Measurements from ENCODE around the gene VWA1. TPM values are rescaled to one million over a fixed set of nuclear protein-coding genes. Genes with fewer than 3 reads are reported as not detected.
"Not testable (repeated sequence)": the region's sequence is repeated elsewhere in the genome, so short reads cannot be mapped to it uniquely, and the experiment has no call there.

Gene VWA1
- total RNA-seq, 3 donors from 2014 or later = 13.0 to 44.8 (median 35.7) TPM

DNA sequence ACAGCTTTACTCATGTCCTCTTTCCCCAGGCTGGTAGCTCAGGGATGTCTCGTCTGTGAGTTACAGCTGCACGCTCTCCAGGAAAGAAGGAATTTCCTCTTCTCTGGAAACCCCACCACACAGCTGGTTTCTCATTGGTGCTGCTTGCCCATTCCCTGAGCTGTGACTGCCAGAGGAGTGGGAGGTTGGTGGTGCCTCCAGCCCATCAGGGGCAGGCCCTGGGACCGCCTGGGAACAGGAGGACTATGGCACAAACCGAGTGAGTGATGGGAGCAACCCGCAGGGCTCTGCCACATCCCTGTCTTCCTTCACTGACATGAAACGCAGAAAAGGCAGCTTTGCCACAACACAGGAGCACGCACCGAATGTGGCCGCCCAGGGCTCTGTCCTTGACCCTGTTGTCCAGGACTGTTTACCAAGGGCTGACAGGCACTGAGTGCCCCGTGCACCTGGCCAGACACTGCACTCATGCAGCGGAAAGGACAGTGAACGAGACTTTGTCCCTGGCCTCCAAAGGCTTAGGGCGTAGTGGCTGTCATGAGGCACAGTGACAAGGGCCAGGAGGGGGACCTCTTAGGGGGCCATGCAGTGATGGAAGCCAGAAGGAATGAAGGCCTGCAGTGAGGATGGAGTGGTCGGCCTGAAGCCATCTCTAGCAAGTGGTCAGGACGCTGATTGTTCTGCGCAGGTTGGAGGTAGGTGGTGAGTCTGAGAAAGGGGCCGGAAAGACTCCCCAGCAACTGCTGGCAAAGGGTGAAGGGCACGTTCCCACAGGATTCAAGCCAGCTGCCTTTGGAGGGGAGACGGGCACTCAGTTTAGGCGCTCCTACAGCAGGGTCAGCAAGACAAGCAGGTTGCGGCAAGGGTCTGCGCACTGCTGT is 34.7 kb upstream of the VWA1 start:
- Histone ChIP-seq H3K4me1 (peaks cover 0 to 19% of the 10 kb centered on the region in 2 donors), H3K27me3 (no peaks in the 10 kb centered on the region), H3K9me3 (no peaks in the 10 kb centered on the region), H3K4me3 (peak overlapping the region in 2 of 3 donors; percentile 94 to 99), H3K36me3 (no peaks in the 10 kb centered on the region), H3K27ac (peak overlapping the region; percentile 82 to 88)
- no peak for DNase-seq (ENCODE audit: low spot score in 2 of 2)
- intact Hi-C loops (cut with DNase I; ENCODE audit: low total_unique reads) = no loop called here
- TF ChIP-seq POLR2AphosphoS5 (IDR thresholded peaks at IDR 0.05) = no peak
- TF ChIP-seq POLR2A (IDR thresholded peaks at IDR 0.05) = no peak
- TF ChIP-seq, protein P1, sequence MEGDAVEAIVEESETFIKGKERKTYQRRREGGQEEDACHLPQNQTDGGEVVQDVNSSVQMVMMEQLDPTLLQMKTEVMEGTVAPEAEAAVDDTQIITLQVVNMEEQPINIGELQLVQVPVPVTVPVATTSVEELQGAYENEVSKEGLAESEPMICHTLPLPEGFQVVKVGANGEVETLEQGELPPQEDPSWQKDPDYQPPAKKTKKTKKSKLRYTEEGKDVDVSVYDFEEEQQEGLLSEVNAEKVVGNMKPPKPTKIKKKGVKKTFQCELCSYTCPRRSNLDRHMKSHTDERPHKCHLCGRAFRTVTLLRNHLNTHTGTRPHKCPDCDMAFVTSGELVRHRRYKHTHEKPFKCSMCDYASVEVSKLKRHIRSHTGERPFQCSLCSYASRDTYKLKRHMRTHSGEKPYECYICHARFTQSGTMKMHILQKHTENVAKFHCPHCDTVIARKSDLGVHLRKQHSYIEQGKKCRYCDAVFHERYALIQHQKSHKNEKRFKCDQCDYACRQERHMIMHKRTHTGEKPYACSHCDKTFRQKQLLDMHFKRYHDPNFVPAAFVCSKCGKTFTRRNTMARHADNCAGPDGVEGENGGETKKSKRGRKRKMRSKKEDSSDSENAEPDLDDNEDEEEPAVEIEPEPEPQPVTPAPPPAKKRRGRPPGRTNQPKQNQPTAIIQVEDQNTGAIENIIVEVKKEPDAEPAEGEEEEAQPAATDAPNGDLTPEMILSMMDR (IDR thresholded peaks at IDR 0.05) = no peak

DNA sequence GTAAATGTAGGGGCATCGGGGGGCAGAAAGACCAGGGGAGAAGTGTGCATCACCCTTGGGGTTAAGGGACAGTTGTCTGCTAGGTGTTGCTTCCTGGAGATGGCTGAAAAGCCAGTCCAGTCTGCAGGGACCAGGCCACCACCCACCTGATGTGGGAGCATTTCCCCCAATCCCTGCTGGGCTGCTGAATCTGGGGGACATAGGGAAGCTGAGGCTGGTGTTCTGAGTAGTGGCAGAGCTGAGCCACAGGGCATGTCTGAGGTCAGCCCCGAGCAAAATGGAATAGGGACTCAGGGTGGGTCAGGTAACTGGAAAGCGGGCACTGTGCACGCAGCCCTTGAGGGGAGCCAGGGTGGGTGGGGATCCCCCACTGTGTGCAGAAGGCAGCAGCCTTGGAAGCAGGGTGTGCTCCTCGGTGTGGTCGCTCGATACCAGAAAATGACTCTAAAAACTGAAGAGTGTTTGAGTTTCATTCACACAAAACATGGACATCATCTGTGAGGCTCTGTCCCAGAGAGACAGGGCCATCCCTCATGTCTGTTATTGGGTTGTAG is 34.0 kb upstream of the VWA1 start:
- TF ChIP-seq, protein P1 (IDR thresholded peaks at IDR 0.05) = no peak
- TF ChIP-seq POLR2A (IDR thresholded peaks at IDR 0.05) (no peak), POLR2AphosphoS5 (IDR thresholded peaks at IDR 0.05) (no peak)
- intact Hi-C loops (cut with DNase I; ENCODE audit: low total_unique reads) = no loop called here

DNA sequence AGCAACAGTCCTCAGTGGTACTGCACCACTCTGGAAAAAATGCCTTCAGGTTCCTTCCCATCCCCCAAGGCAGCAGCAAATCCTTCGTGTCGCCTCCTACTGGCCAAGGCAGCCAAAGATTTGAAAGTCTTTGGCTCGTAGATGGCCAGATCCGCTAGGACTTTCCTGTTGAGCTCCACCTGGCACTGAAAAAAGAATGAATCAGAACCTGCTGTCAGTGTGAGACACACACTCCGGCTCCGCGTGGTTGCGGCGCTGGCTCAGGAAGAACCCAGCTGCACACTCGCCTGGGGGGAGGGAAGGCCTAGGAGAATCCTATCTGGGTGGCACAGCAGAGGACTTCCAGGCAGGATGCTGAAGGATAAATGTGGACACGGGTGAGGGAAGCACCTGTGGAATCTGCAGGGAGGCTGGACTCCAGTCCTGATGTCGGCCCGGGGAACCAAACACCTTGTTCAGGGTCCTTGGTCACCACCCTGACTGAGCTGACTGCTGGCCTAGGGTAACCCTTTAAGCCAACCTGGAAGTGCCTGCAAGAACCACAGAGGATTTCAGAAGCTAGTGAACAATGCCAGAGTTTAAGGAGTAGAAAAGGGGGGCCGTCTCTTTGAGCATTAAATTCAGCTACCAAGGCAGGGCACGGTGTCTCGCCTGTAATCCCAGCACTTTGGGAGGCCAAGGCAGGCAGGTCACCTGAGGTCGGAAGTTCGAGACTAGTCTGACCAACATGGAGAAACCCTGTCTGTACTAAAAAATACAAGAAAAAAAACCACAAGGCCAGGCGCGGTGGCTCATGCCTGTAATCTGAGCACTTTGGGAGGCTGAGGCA is 33.2 kb upstream of the VWA1 start:
- no peaks in the 10 kb centered on the region for H3K9me3 ChIP-seq
- DNase-seq (ENCODE audit: low spot score in 2 of 2) = no peak
- no peaks in the 10 kb centered on the region for H3K27me3 ChIP-seq
- H3K4me3 ChIP-seq = no peak overlapping the region
- no peaks in the 10 kb centered on the region for H3K36me3 ChIP-seq
- H3K27ac ChIP-seq = no peak overlapping the region
- peaks cover 5 to 25% of the 10 kb centered on the region in 2 donors for H3K4me1 ChIP-seq
- intact Hi-C loops (cut with DNase I; ENCODE audit: low total_unique reads) = no loop called here
- TF ChIP-seq POLR2AphosphoS5 (IDR thresholded peaks at IDR 0.05) = no peak
- no peak for TF ChIP-seq POLR2A (IDR thresholded peaks at IDR 0.05)
- TF ChIP-seq, protein P1 (IDR thresholded peaks at IDR 0.05) = no peak

More for the DNA sequence above, 34.0 kb upstream of the VWA1 start:
- DNase-seq (ENCODE audit: low spot score in 2 of 2) = no peak
- Histone ChIP-seq H3K27ac (no peak overlapping the region), H3K4me1 (peaks cover 5 to 25% of the 10 kb centered on the region in 2 donors), H3K9me3 (no peaks in the 10 kb centered on the region), H3K27me3 (no peaks in the 10 kb centered on the region), H3K36me3 (no peaks in the 10 kb centered on the region), H3K4me3 (no peak overlapping the region)

DNA sequence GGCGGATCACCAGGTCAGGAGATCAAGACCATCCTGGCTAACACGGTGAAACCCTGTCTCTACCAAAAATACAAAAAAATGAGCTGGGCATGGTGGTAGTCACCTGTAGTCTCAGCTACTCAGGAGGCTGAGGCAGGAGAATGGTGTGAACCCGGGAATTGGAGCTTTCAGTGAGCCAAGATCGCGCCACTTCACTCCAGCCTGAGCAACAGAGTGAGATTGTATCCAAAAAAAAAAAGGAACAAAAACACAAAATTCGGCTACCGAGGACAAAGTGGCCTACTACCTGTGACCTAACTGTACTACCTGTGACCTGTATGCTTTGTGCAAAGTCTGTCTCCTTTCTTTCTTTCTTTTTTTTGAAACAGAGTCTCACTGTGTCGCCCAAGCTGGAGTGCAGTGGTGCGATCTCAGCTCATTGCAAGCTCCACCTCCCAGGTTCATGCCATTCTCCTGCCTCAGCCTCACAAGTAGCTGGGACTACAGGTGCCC is 32.5 kb upstream of the VWA1 start:
- not testable (repeated sequence) for H3K36me3 ChIP-seq
- H3K4me1 ChIP-seq = peaks cover 5 to 22% of the 10 kb centered on the region in 2 donors

DNA sequence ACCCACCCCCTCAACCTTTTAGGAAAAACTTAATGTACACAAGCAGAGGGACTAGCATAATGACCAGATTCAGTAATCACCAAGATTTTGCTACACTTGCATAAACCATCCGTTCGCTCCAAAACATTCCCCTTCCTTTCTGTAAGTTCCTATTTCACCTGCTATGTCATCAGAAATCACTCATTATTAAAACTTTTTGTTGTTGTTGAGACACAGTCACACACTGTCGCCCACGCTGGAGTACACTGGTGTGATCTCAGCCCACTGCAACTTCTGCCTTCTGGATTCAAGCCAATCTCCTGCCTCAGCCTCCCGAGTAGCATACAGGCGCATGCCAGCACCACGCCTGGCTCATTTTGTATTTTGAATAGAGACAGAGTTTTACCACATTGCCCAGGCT is 31.8 kb upstream of the VWA1 start:
- Histone ChIP-seq H3K4me3 (no peak overlapping the region), H3K9me3 (no peaks in the 10 kb centered on the region), H3K27ac (no peak overlapping the region), H3K4me1 (peaks cover 5 to 16% of the 10 kb centered on the region in 2 donors), H3K36me3 (no peaks in the 10 kb centered on the region), H3K27me3 (no peaks in the 10 kb centered on the region)
- intact Hi-C loops (cut with DNase I; ENCODE audit: low total_unique reads) = no loop called here
- no peak for DNase-seq (ENCODE audit: low spot score in 2 of 2)
- TF ChIP-seq POLR2A (IDR thresholded peaks at IDR 0.05) = no peak
- no peak for TF ChIP-seq POLR2AphosphoS5 (IDR thresholded peaks at IDR 0.05)
- TF ChIP-seq, protein P1 (IDR thresholded peaks at IDR 0.05) = no peak

More for the DNA sequence above, 32.5 kb upstream of the VWA1 start:
- intact Hi-C loops (cut with DNase I; ENCODE audit: low total_unique reads); H3K9me3 ChIP-seq; DNase-seq (ENCODE audit: low spot score in 2 of 2); H3K27ac ChIP-seq; H3K4me3 ChIP-seq; H3K27me3 ChIP-seq: not testable (repeated sequence)

Data from breast epithelium (tissue), 4 donors.